HG02970 (cell line): ENCODE results near the gene MYL5.
A peak's percentile ranks its signal among the peaks of the same experiment; 100 is the strongest.
"Not testable (repeated sequence)": the region's sequence is repeated elsewhere in the genome, so short reads cannot be mapped to it uniquely, and the experiment has no call there.

Experiments
- ATAC-seq: cut with Tn5 transposase; IDR thresholded peaks from one replicate; pipeline ENCODE4 v1.9.1; 2021; ENCODE audit warnings: mild to moderate bottlenecking, moderate library complexity, moderate number of reproducible peaks; ENCODE audit not compliant: unreplicated experiment, low FRiP score

Gene MYL5

GRCh38 chr4:704198-704891 is 30.0 kb downstream of the MYL5 start:
- no peak for ATAC-seq

DNA sequence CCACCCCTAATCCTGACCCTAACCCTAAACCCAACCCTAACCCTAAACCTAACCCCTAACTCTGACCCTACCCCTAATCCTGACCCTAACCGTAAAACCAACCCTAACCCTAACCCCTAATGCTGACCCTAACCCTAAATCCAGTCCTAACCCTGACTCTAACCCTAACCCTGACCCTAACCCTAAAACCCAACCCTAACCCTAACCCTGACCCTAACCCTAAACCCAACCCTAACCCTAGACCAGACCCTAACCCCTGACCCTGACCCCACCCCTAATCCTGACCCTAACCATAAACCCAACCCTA is 30.6 kb downstream of the MYL5 start:
- no peak for ATAC-seq

GRCh38 chr4:705278-706082 is 31.1 kb downstream of the MYL5 start, which contains the start of gene PCGF3:
Gene PCGF3 (plus strand): TSS chr4:705832. CDS start chr4:733681, 27,849 bp downstream.
- peak; percentile 92 for ATAC-seq

GRCh38 chr4:706083-706633 is 31.8 kb downstream of the MYL5 start:
- not testable (repeated sequence) for ATAC-seq

DNA sequence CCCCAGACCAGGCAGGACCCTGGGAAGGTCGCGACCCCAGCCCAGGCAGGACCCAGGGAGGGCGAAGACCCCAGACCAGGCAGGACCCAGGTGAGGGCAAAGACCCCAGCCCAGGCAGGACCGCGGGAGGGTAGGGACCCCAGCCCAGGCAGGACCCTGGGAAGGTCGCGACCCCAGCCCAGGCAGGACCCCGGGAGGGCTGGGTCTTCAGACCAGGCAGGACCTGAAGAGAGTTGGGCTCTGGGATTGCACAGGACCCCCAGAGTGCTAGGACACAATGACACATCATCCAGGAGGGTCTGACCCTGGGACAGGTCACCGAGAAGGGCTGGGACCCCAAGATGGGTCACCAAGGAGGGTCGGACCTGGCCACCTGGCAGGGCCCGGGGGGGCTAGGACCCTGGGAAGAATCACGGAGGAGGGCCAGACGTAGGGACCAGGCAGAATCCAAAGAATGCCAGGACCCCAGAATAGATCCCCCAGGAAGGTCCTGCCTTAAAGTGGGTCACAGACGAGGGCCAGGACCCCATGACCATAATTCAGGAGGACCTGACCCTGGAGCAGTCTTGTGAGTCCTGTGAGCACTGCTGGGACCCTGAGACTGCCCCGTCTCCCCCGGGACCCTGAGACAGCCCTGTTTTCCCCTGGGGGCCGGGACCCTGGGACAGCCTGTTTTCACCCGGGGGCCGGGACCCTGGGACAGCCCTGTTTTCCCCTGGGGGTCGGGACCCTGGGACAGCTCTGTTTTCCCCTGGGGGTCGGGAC is 32.7 kb downstream of the MYL5 start:
- ATAC-seq, result no peak

DNA sequence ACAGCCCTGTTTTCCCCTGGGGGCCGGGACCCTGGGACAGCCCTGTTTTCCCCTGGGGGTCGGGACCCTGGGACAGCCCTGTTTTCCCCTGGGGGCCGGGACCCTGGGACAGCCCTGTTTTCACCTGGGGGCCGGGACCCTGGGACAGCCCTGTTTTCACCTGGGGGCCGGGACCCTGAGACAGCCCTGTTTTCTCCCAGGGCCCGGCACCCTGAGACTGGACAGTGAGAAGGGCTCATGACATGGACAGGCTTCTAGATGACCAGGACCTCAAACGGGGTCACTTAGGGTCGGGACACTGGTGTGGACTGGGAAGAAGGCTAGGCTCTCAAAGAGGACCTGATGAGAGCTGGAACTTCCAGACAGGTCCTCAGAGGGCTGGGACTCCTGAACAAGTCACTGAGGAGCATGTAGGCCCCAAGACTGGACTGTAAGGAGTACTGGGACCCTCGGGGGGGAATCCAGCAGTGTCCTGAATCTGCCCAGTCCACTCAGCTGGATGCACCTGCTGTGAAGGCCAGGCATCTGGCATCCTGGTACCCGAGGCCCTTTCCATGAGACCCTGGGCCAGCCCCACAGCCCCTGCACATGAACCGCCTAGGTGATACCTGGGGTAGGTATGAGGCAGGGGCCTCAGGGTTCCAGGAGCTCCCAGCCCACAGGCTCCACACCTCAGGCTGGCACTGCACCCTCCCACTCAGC is 33.7 kb downstream of the MYL5 start:
- ATAC-seq, result no peak

GRCh38 chr4:708631-708933 is 34.2 kb downstream of the MYL5 start:
- ATAC-seq, result no peak

DNA sequence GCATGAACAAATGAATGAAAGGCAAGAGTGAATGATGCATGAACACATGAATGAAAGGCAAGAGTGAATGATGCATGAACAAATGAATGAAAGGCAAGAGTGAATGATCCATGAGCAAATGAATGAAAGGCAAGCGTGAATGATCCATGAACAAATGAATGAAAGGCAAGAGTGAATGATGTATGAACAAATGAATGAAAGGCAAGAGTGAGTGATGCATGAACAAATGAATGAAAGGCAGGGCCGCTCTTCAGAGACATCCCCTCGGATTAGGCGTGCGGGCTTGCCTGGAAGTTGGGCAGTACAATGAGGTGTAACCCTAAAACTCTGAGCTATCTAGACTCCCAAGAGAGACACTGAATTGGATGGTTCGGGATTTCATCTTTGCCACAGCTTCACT is 35.0 kb downstream of the MYL5 start:
- no peak for ATAC-seq

GRCh38 chr4:710116-710515 is 35.8 kb downstream of the MYL5 start:
- no peak for ATAC-seq

GRCh38 chr4:710916-711315 is 36.6 kb downstream of the MYL5 start:
- ATAC-seq, result no peak

- no peak for ATAC-seq
Measured at GRCh38 chr4:712093-712492, 37.8 kb downstream of the MYL5 start.

GRCh38 chr4:712916-713632 is 38.7 kb downstream of the MYL5 start:
- ATAC-seq, result no peak

GRCh38 chr4:714087-714486 is 39.7 kb downstream of the MYL5 start:
- no peak for ATAC-seq

GRCh38 chr4:717601-718320 is 43.4 kb downstream of the MYL5 start:
- no peak for ATAC-seq

DNA sequence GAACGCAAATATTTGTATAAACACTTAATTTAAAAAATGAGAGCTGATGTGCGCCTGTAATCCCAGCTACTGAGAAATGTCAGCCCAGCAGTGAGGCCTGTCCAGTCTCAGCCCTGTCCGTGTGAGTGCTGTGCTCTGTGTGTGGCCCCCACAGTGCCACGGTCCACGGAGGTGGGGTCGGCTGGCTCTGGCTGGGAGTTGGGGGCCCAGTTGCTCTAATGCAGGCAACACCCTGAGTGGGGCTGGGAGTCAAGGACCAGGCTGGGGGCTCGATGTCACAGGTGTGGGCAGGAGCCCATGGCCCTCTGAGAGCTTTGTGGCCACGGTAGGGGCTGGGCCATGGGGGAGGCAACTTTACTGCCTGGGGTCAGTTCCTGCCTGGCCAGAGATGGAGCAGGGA is 44.1 kb downstream of the MYL5 start:
- ATAC-seq, result no peak

GRCh38 chr4:720111-720860 is 45.9 kb downstream of the MYL5 start:
- ATAC-seq, result no peak

GRCh38 chr4:721261-722168 is 47.2 kb downstream of the MYL5 start:
- ATAC-seq, result no peak
